ENCODE results near the gene THAP6.
"Not testable (repeated sequence)": the region's sequence is repeated elsewhere in the genome, so short reads cannot be mapped to it uniquely, and the experiment has no call there.

Gene THAP6

GRCh38 chr4:75527482-75527881 is 13.2 kb downstream of the THAP6 start:
- no peak for DNase-seq

DNA sequence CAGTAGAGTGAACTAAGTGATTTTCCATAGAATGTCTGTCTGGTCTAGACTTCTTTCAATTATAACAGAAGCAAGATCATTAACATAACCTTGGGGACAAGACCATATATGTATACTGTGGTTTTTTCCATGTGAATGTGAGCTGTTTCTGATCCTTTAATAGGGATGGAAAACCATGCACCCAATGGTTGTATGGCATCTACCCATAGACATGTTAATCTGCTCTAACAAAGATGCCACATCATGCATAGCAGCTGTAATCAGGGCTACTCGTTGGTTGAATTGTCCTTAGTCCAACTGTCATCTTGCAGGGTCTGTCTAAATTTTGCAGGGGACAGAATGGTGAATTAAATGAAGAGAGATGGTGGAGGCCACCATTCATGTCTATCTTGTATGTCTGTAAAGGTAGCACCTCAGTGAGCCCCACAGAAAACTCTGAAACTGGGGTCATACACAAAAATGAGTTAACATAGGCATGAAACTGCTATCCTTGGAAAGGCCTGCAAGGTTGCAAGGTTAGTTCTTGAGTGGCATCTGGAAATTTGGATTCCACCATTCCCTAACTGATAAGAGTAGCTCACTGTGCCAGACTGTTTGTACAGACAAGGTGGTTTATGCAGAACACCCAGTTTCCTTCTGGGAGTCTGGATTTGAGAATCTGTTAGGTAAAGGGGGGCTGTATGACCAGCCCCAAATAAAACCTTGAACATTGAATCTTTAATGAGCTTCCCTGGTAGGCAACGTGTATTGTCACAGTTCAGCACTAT is 16.5 kb downstream of the THAP6 start:
- DNase-seq: no peak

DNA sequence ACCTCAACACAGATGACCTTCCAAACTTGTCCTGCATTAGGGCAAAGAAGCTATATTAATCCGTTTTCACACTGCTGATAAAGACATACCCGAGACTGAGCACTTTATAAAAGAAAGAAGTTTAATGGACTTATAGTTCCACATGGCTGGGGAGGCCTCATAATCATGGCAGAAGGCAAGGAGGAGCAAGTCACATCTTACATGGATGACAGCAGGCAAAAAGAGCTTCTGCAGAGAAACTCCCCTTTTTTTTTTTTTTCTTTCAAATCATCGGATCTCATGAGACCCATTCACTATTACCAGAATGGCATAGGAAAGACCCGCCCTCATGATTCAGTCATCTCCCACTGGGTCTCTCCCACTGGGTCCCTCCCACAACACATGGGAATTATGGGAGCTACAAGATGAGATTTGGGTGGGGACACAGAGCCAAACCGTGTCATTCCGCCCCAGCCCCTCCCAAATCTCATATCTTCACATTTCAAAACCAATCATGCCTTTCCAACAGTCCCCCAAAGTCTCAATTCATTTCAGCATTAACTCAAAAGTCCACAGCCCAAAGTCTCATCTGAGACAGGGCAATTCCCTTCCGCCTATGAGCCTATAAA is 17.4 kb downstream of the THAP6 start:
- not testable (repeated sequence) for DNase-seq

- not testable (repeated sequence) for DNase-seq
These were observed 19.1 kb downstream of the THAP6 start for GRCh38 chr4:75533339-75533887.

DNA sequence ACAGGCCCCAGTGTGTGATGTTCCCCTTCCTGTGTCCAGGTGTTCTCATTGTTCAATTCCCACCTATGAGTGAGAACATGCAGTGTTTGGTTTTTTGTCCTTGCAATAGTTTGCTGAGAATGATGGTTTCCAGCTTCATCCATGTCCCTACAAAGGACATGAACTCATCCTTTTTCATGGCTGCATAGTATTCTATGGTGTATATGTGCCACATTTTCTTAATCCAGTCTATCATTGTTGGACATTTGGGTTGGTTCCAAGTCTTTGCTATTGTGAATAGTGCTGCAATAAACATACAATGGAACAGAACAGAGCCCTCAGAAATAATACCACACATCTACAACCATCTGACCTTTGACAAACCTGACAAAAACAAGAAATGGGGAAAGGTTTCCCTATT is 19.7 kb downstream of the THAP6 start:
- DNase-seq: not testable (repeated sequence)

GRCh38 chr4:75537308-75537707 is 23.0 kb downstream of the THAP6 start:
- DNase-seq: not testable (repeated sequence)

GRCh38 chr4:75542824-75543223 is 28.6 kb downstream of the THAP6 start:
- DNase-seq: no peak

DNA sequence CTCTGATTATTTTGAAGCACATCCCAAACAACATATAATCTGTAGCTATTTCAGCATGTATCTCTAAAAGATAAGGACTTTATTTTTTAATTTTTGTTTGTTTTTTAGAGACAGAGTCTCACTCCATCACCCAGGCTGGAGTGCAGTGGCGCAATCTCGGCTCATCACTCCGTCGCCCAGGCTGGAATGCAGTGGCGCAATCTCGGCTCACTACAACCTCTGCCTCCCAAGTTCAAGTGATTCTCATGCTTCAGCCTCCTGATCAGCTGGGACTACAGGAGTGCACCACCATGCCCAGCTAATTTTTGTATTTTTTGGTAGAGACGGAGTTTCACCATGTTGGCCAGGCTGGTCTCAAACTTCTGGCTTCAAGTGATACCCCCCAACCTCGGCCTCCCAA is 29.9 kb downstream of the THAP6 start:
- not testable (repeated sequence) for DNase-seq

DNA sequence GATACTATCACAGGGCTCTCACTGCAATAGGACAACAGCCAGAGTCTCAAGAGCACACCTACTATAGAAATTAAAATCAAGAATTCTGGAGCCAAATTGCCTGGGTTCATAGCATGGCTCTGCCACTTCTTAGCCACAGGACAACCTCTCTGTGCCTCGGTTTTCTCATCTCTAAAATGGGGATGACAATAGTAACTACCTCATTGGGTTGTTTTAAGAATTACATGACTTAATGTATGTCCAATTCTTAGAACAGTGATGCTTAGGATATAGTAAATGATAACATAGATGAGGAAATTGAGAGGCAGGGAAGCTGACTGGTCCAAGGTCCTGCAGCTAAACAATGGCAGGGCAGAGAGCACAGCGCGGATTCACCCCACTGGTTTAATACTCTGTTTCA is 30.6 kb downstream of the THAP6 start:
- no peak for DNase-seq

DNA sequence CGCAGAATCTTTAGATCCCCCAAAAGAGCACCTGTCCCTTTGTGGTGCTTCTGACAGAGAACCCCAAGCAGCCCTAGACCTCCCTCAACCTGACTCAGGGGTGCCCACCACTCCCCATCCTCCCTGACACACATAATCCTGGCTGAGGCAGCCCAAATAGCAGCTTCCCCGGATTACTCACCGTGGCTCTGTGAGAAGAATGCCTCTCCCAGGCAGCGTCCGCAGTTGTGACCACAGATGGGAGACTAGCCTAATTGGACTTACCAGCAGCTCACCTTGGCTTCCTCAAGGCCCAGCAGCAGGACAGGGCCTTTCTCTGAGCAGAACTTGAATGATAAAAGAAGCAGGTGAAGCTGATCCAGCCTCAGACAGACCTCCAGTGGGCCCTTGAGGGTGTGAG is 31.3 kb downstream of the THAP6 start:
- no peak for DNase-seq

DNA sequence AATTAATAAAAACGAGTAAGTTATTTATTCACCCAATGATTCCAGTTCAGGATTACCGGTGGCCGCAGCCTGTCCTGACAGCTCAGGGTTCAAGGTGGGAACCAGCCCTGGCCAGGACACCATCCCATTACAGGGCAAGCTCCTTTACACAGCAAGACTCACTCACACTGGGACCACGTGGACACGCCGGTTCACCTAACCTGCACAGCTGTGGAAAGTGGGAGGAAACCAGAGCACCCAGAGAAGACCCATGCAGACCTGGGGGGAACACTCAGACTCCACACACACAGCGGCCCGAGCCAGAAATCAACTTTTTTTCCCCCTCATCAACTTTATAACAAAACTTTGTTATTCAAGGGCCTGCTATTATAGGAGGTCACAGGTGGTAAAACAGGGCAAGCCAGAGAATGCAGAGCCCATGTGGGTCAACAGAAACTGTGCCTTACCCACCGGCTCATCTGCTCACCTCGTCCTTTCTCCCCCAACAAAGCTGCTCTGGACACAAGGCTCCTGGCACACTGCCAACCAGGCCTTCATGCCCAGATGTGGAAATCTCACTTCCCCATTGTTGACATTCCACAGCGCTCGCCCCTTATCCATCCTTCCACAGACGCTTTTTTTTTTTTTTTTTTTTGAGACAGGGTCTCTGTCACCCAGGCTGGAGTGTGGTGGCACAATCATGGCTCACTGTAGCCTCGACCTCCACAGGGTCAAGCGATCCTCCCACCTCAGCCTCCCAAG is 33.5 kb downstream of the THAP6 start:
- DNase-seq: no peak

DNA sequence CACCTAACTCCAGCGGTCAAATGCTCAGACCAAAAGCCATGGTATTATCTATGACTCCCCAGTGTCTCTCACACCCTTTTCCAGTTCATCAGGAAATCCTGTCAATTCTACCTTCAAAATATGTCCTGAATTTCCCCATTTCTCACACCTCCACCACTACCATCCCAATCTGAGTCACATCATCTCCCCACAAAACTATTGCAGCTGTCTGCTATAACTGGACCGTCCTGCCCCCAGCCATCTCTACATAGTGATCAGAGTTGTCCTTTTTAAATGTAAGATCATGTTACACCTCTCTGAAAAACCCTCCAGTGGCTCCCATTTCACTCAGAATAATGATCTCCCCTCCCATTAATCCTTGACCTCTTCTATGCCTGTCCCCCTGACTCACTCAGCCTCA is 34.7 kb downstream of the THAP6 start:
- no peak for DNase-seq

DNA sequence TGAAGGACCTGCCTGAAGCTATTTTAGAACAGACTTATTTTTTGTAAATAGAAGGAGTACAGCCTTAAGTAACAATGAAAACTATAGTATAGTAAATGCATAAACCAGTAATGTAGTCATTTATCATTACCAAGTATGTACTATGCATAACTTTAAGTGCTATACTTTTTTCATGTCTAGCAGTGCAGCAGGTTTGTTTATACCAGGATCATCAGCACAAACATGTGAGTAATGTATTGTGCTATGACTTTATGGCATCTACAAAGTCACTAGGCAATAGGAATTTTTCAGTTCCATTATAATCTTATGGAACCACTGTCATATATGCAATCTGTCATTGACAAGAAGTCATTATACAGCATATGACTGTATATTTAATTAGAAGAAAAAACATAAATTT is 38.2 kb downstream of the THAP6 start:
- no peak for DNase-seq

DNA sequence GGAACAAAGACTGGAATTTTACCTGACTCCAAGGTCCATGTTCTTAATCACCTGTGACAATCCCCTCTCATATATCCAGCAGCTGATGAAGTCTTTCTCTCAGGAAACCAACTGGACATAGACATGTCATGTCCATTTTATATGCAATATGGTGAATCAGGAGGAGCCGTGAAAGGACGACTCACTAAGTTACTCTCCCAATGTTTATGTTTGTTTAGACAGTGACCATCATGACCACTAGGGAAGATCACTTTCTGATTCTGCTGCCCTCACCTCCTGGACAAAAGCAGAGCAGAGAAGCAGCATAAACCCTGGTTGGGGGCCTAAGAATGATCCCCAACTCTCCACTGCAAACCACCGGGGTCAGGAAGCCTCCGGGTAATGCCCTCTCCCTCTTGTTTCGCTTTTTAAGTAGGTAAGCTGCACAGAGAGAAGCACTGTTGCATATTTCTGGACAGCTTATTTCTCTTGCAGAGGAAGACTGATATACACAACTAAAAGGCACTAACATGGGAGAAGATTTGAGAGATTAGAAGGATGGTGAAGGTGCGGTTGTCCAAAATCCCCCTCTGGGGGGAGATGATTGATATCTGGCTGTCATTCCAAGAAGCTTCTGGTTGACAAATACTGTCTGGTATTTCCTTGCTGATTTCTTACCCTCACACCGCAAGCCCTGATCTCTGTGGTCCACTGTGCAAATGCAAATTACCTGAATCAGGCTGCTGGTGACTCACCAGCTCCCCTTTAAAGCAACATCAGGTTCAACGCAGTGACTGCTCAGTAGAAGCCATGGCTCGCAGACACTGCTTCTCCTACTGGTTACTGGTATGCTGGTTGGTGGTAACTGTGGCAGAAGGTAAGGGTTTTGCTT is 41.3 kb downstream of the THAP6 start, which contains the start of gene ODAPH:
ODAPH (plus strand) TSS at position 773 of the 871 bp plus-strand sequence; CDS start at position 790, 17 bp downstream.
- DNase-seq: peak; percentile 31

DNA sequence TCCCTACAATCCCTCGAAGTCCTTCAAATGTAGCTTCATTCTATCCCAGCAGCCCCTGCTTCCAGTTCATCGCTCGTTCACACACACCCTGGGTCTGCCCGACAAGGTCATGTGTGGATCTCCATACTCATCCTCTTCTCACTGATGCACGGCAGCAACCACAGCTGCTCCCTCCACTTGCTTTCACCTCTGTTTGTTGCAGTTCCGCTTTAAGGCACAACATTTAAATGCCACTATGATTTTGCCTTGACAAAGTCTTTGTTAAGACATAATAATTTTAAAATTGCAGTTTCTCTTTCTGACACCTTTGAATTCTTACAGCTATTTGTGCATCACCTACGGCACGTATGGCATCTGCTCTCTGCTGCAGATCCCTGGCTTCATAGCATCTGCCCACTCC is 43.4 kb downstream of the THAP6 start:
- no peak for DNase-seq

DNA sequence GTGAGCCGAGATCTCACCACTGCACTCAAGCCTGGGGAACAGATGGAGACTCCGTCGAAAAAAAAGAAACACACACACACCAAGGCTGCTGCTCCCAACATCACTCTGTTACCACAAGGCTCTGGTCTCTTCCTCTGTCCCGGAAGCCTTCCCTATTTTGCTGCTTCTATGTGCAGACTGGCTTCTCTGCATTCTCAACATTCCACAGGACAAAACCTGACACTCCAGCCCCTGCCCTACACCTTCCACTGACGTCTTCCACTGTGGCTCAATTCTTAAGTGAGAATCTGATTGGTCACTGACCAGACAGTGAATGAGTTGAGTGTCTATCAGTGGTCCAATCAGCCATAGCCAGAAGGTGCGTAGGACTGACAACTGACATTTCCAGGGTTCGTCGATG is 47.5 kb downstream of the THAP6 start:
- no peak for DNase-seq

DNA sequence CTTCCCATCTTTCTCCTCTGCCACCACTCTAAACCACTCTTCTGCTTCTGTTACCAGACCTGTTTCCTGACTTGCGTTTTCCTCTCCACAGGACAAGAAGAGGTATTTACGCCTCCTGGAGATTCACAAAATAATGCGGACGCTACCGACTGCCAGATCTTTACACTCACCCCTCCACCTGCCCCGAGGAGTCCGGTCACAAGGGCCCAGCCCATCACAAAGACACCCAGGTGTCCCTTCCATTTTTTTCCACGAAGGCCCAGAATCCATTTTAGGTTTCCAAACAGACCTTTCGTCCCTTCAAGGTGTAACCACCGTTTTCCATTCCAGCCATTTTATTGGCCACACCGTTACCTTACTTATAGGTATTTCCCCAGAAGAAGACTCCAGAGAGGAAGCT is 49.8 kb downstream of the THAP6 start:
- DNase-seq: no peak

DNA sequence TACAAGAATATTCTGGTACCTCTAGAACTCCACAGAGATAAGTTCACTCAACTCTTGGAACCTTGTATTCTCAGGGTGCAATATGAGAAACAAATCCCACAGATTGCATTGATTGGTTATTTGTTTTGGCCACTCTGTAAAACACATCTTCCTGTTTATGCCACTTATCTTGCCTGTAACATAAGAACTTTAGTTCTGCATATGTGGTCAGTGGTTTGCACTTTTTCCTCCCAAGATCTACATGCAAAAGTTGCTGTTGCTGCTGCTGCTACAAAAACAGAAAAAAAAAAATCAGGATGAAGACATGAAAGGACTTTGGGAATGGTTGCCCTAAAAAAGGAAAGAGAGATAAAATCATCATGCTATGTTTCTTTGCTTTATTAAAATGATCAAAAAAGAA is 51.2 kb downstream of the THAP6 start:
- no peak for DNase-seq

DNA sequence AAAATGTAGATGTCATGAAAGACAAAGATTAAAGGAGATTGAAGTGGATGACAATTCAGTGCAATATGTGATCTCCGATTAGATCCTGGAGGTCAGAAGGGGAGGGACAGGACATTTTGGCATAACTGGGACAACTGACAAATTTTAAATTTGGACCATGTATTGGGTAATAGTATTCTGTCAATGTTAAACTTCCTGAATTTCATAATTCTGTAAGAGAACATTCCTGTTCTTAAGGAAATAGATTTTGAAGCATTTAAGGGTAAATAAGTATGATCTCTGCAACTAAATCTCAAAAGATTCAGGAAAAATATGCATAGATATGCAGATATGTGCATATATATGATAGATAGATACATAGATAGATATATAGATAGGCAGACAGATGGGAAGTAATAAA is 52.6 kb downstream of the THAP6 start:
- DNase-seq: no peak

DNA sequence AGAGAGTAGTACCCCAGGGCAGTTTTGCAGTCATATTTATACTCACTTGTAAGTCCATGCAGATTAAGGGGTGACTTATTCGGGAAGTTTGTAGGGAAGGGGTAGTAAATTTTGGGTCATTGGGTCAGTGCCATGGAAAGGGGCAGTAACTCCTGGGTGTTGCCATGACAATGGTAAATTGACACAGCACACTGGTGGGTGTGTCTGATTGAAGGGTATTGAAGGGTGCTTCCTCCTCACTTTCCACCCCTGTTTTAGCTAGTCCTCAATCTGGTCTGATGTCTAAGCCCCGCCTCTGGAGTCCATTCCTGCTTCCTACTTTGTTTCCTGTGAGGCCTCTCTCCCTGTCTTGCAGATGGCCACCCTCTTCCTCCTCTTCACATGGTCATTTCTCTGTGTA is 53.5 kb downstream of the THAP6 start:
- no peak for DNase-seq
